D721Med (cell line): Measurements from ENCODE around the gene ACOX2.

Experiments used
- DNase-seq: peaks from one replicate; pipeline ENCODE4 v3.0.0; 2011; ENCODE audit warnings: low spot score; ENCODE audit not compliant: insufficient read length
- FAIRE-seq: peaks from 2 replicates; lab custom pipeline; 2011; peaks lifted over from hg19 to GRCh38; lab: Jason Lieb, UNC
- CTCF ChIP-seq: IDR thresholded peaks from 2 replicates; pipeline ENCODE4 v1.5.1; 2012; ENCODE audit warnings: mild to moderate bottlenecking, control low read depth; ENCODE audit not compliant: insufficient read depth; ENCODE audit errors: missing control alignments

ACOX2 gene

GRCh38 chr3:58491506-58492402 lies 45.2 kb downstream of the ACOX2 start, which contains the start of gene KCTD6:
Gene KCTD6 (plus strand): TSS chr3:58492096. CDS start chr3:58498756, 6,660 bp downstream.
- peak; percentile 72 for TF ChIP-seq CTCF
- FAIRE-seq (no peak), DNase-seq (peak; percentile 63)

GRCh38 chr3:58490860-58491501 lies 46.0 kb downstream of the ACOX2 start:
- DNase-seq (no peak), FAIRE-seq (no peak)
- no peak for TF ChIP-seq CTCF

- DNase-seq (no peak), FAIRE-seq (no peak)
- TF ChIP-seq CTCF, result no peak
These were observed 48.0 kb downstream of the ACOX2 start for GRCh38 chr3:58488967-58489366.

- DNase-seq (no peak), FAIRE-seq (no peak)
- TF ChIP-seq CTCF, result no peak
These were observed 49.7 kb downstream of the ACOX2 start for GRCh38 chr3:58487140-58487886.

DNA sequence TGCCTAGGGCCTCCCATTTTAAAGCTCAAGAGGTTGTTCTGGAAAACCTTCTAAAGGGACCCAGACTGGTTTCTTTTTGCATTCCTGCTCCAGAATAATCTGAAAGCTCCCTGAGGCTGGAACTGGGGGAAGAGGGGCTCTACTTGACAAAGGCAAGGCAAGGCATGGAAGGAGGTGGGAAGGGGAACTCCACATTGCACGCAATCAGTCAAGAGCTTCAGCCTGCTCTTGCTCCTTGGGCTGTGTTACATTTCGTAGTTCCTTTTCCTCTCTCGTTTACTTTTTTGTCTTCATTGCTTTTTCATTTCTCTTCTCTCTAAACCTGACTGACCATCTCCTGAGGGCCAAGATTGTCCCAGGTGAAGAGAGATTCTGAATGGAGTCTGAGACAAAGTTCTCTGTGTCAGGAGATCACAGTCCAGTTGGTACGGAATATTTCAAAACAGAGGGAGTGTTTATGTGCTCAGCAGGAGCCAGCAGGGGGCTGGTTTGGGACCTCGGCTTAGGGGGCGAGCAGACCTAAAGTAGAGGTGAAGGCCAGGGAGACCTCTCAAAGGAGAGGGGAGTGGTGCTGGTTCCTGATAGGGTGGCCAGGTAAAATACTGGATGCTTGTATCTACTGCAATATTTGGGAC lies 51.1 kb downstream of the ACOX2 start:
- no peak for TF ChIP-seq CTCF
- FAIRE-seq (no peak), DNase-seq (no peak)

DNA sequence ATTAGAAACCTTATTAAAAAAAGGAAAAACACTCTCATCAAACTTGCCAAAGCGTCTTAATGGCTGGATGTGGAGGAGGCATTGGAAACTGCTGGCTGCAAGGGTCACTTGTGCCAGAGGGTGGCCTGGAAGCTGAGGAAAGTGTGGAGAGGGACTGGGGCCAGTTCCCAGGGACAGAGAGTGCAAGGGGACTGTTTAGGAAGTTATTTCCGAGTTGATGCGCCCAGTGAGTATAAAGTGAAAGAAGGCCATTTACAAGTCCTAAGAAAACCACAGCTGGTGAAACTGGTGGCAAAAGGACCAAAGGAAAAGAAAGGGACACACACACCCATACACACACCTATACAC lies 52.3 kb downstream of the ACOX2 start:
- TF ChIP-seq CTCF, result no peak
- DNase-seq (no peak), FAIRE-seq (no peak)
